ENCODE measurements around the gene SP2.

The SP2 gene

GRCh38 chr17:47870056-47870455 is 26.0 kb upstream of the SP2 start:
- DNase-seq (ENCODE audit: low read depth, low spot score), result no peak

GRCh38 chr17:47871048-47871447 is 25.0 kb upstream of the SP2 start:
- no peak for DNase-seq (ENCODE audit: low read depth, low spot score)

GRCh38 chr17:47872019-47872650 is 23.9 kb upstream of the SP2 start:
- DNase-seq (ENCODE audit: low read depth, low spot score), result no peak

- no peak for DNase-seq (ENCODE audit: low read depth, low spot score)
Measured at GRCh38 chr17:47872651-47873161, 23.3 kb upstream of the SP2 start.

- DNase-seq (ENCODE audit: low read depth, low spot score), result no peak
Measured at GRCh38 chr17:47873200-47874090, 22.6 kb upstream of the SP2 start.

- no peak for DNase-seq (ENCODE audit: low read depth, low spot score)
Measured at GRCh38 chr17:47875011-47875985, 20.7 kb upstream of the SP2 start.

- DNase-seq (ENCODE audit: low read depth, low spot score), result no peak
Measured at GRCh38 chr17:47877368-47878034, 18.5 kb upstream of the SP2 start.

- no peak for DNase-seq (ENCODE audit: low read depth, low spot score)
Measured at GRCh38 chr17:47878203-47879027, 17.6 kb upstream of the SP2 start.

- DNase-seq (ENCODE audit: low read depth, low spot score), result no peak
Measured at GRCh38 chr17:47879028-47879585, 16.9 kb upstream of the SP2 start.

GRCh38 chr17:47879776-47880454 is 16.1 kb upstream of the SP2 start:
- no peak for DNase-seq (ENCODE audit: low read depth, low spot score)

GRCh38 chr17:47882247-47882646 is 13.8 kb upstream of the SP2 start:
- DNase-seq (ENCODE audit: low read depth, low spot score), result no peak

GRCh38 chr17:47882695-47883588 is 13.1 kb upstream of the SP2 start:
- no peak for DNase-seq (ENCODE audit: low read depth, low spot score)

GRCh38 chr17:47883589-47884426 is 12.2 kb upstream of the SP2 start:
- DNase-seq (ENCODE audit: low read depth, low spot score), result no peak

- DNase-seq (ENCODE audit: low read depth, low spot score), result no peak
Measured at GRCh38 chr17:47884427-47884740, 11.7 kb upstream of the SP2 start.

- DNase-seq (ENCODE audit: low read depth, low spot score), result no peak
Measured at GRCh38 chr17:47884905-47885730, 10.9 kb upstream of the SP2 start.

- DNase-seq (ENCODE audit: low read depth, low spot score), result no peak
Measured at GRCh38 chr17:47888293-47888692, 7.7 kb upstream of the SP2 start.
